A673 (cell line): Measurements from ENCODE around the gene CHCHD1.

Experiments
- CTCF ChIP-seq: fragments of 300-800, 200-600 bp; sonication (generic); conservative IDR thresholded peaks from 2 replicates; pipeline ENCODE4 v1.5.1; 2017; ENCODE audit warnings: low read depth, mild to moderate bottlenecking, antibody characterized with exemption, low read length, moderate library complexity, mixed read lengths
- EZH2 ChIP-seq: fragments of 200-600 bp; sonication (generic); IDR thresholded peaks from 2 replicates; pipeline ENCODE4 v1.6.1; 2017; ENCODE audit warnings: borderline replicate concordance, low read depth, mild to moderate bottlenecking, mixed read lengths, antibody characterized with exemption, low read length; ENCODE audit not compliant: poor library complexity, severe bottlenecking

- TF ChIP-seq EZH2 (no peak), CTCF (no peak)
These were observed 47.0 kb upstream of the CHCHD1 start for GRCh38 chr10:73734796-73735305.
